HepG2 (cell line): ENCODE measurements around the gene IFT27. TPM values are rescaled to one million over a fixed set of nuclear protein-coding genes. Genes with fewer than 3 reads are reported as not detected.

Experiments used
- ATAC-seq: fragments of 200-7000 bp; cut with Tn5 transposase; 3 replicates; pipeline ENCODE4 v1.9.1; 2020; ENCODE audit warnings: mild to moderate bottlenecking, moderate library complexity
- BruUV-seq: library from RNA; stranded (reverse); fragments of 400-500 nt; replicated peaks from 2 replicates; lab custom pipeline; 2021; lab: Mats Ljungman, UMichigan
- CTCF ChIA-PET: fragments of 300-600 bp; formaldehyde crosslinking; extraction: SDS; loops from one replicate; lab custom pipeline; 2021; ENCODE audit warnings: low total read pairs, inconsistent platforms, low intra/inter-chr PET ratio; lab: Yijun Ruan, JAX
- POLR2A ChIA-PET: fragments of 350-600 bp; sonication (Branson Sonifier 250); formaldehyde crosslinking; loops from one replicate; lab custom pipeline; 2020; ENCODE audit warnings: antibody characterized with exemption, inconsistent platforms; lab: Yijun Ruan, JAX
- DNase-seq: peaks from one replicate; pipeline ENCODE4 v3.0.0-alpha.2; 2015; ENCODE audit warnings: low spot score
- FAIRE-seq: peaks from 3 replicates; lab custom pipeline; 2011; peaks lifted over from hg19 to GRCh38; lab: Jason Lieb, UNC
- H2AFZ ChIP-seq: one replicate; pipeline ENCODE4 v1.6.1; 2011; ENCODE audit warnings: low read length, inconsistent platforms
- H3K27ac ChIP-seq: fragments of 300-600 bp; 3 replicates; pipeline ENCODE4 v1.8.0; 2011; ENCODE audit warnings: mixed run types, mild to moderate bottlenecking, mixed read lengths, low read length, inconsistent platforms; ENCODE audit not compliant: insufficient read depth; ENCODE audit errors: extremely low read length
- H3K27me3 ChIP-seq, 2 experiments: fragments of 200-600 bp in 1 of 2; 2 replicates in 1 of 2; 3 replicates in 1 of 2; pipeline versions ENCODE4 v1.6.0 to v1.8.0; 2011; ENCODE audit warnings: low read length in 2 of 2, mild to moderate bottlenecking in 2 of 2, moderate library complexity in 2 of 2, inconsistent platforms in 1 of 2; ENCODE audit not compliant: insufficient read depth in 2 of 2, control insufficient read depth in 1 of 2
- H3K36me3 ChIP-seq, 2 experiments: fragments of 200-600 bp in 1 of 2; replicated peaks in 1 of 2; 2 replicates in 1 of 2; 3 replicates in 1 of 2; pipeline versions ENCODE4 v1.5.1 to v1.8.0; 2011; ENCODE audit warnings: low read length in 2 of 2, inconsistent platforms in 1 of 2; ENCODE audit not compliant: insufficient read depth in 2 of 2, control insufficient read depth in 1 of 2
- H3K4me1 ChIP-seq: 2 replicates; pipeline ENCODE4 v1.5.1; 2012; ENCODE audit warnings: low read length, inconsistent platforms; ENCODE audit not compliant: insufficient read depth
- H3K4me2 ChIP-seq: 2 replicates; pipeline ENCODE4 v1.6.0; 2011; ENCODE audit warnings: low read depth, low read length, inconsistent platforms
- H3K4me3 ChIP-seq, 3 experiments: fragments of 200-600 bp in 1 of 3; sonication (generic), shearing (Covaris generic) in 1 of 3; replicated peaks in 1 of 3; 2 replicates each; pipeline ENCODE4 v1.5.1; 2011 to 2016; ENCODE audit warnings: low read length in 3 of 3, inconsistent platforms in 2 of 3, low read depth in 2 of 3, mild to moderate bottlenecking in 2 of 3, control low read depth in 1 of 3, mixed read lengths in 1 of 3; ENCODE audit not compliant: insufficient read depth in 1 of 3
- H3K79me2 ChIP-seq: one replicate; pipeline ENCODE4 v1.6.1; 2011; ENCODE audit warnings: low read length, inconsistent platforms; ENCODE audit not compliant: insufficient read depth
- H3K9ac ChIP-seq: 2 replicates; pipeline ENCODE4 v1.6.0; 2011; ENCODE audit warnings: mild to moderate bottlenecking, low read depth, low read length, inconsistent platforms; ENCODE audit not compliant: insufficient read depth
- H3K9me3 ChIP-seq: 2 replicates; pipeline ENCODE4 v1.5.1; 2012; ENCODE audit warnings: mild to moderate bottlenecking, low read length
- H4K20me1 ChIP-seq: 2 replicates; pipeline ENCODE4 v1.6.0; 2011; ENCODE audit warnings: inconsistent platforms, mild to moderate bottlenecking, low read length, moderate library complexity; ENCODE audit not compliant: insufficient read depth
- ADNP ChIP-seq: sonication (generic); formaldehyde crosslinking; IDR thresholded peaks from 2 replicates; pipeline ENCODE4 v1.4.0; 2020; ENCODE audit warnings: missing genetic modification reagents
- ATAD3A ChIP-seq: sonication (generic); formaldehyde crosslinking; IDR thresholded peaks from 2 replicates; pipeline ENCODE4 v1.4.0; 2020; ENCODE audit warnings: missing genetic modification reagents
- ATF7 ChIP-seq, 2 experiments: fragments of 450-650 bp in 1 of 2; sonication (generic) in 1 of 2; formaldehyde crosslinking in 1 of 2; IDR thresholded peaks; 2 replicates each; pipeline versions ENCODE4 v1.4.0 to v1.6.1; 2016 to 2020; ENCODE audit warnings: antibody characterized with exemption in 1 of 2, mild to moderate bottlenecking in 1 of 2, missing genetic modification reagents in 1 of 2
- CHCHD3 ChIP-seq: sonication (generic); formaldehyde crosslinking; IDR thresholded peaks from 2 replicates; pipeline ENCODE4 v1.8.0; 2022; ENCODE audit warnings: mild to moderate bottlenecking, missing genetic modification reagents, moderate library complexity
- EED ChIP-seq: sonication (generic); formaldehyde crosslinking; IDR thresholded peaks from 2 replicates; pipeline ENCODE4 v1.5.0; 2020; ENCODE audit warnings: mild to moderate bottlenecking, missing genetic modification reagents
- HHEX ChIP-seq: IDR thresholded peaks from 2 replicates; pipeline ENCODE4 v1.6.1; 2016; ENCODE audit warnings: control low read depth
- HNF1B ChIP-seq: sonication (generic); formaldehyde crosslinking; IDR thresholded peaks from 2 replicates; pipeline ENCODE4 v1.5.1; 2020; ENCODE audit warnings: mild to moderate bottlenecking, moderate library complexity, missing genetic modification reagents
- KLF16 ChIP-seq, 2 experiments: sonication (generic) in 1 of 2; formaldehyde crosslinking in 1 of 2; IDR thresholded peaks; 2 replicates each; pipeline versions ENCODE4 v1.6.1 to v1.8.0; 2016 to 2023; ENCODE audit warnings: missing genetic modification reagents in 2 of 2, missing compliant biosample characterization in 1 of 2
- MEIS1 ChIP-seq: sonication (generic); formaldehyde crosslinking; IDR thresholded peaks from 2 replicates; pipeline ENCODE4 v1.9.0; 2021; ENCODE audit warnings: mild to moderate bottlenecking, missing genetic modification reagents, moderate library complexity, borderline replicate concordance
- MXI1 ChIP-seq: IDR thresholded peaks from 3 replicates; pipeline ENCODE4 v1.6.1; 2012; ENCODE audit warnings: low read depth, low read length, inconsistent platforms, borderline replicate concordance
- NR3C1 ChIP-seq: sonication (generic); formaldehyde crosslinking; IDR thresholded peaks from 2 replicates; pipeline ENCODE4 v1.4.0; 2020; ENCODE audit warnings: missing genetic modification reagents
- ONECUT2 ChIP-seq: sonication (generic); formaldehyde crosslinking; IDR thresholded peaks from 2 replicates; pipeline ENCODE4 v1.4.0; 2020; ENCODE audit warnings: missing genetic modification reagents
- RAD21 ChIP-seq: fragments of 450-650 bp; formaldehyde crosslinking; IDR thresholded peaks from 2 replicates; pipeline ENCODE4 v1.5.0; 2020; ENCODE audit warnings: mild to moderate bottlenecking
- SETDB1 ChIP-seq: sonication (generic); formaldehyde crosslinking; IDR thresholded peaks from 2 replicates; pipeline ENCODE4 v1.5.1; 2020; ENCODE audit warnings: missing genetic modification reagents, mild to moderate bottlenecking, borderline replicate concordance
- SMC3 ChIP-seq: IDR thresholded peaks from 2 replicates; pipeline ENCODE4 v1.6.1; 2011; ENCODE audit warnings: low read length, improper control_type of control experiment
- STAG1 ChIP-seq: sonication (generic); formaldehyde crosslinking; IDR thresholded peaks from 2 replicates; pipeline ENCODE4 v1.4.0; 2020; ENCODE audit warnings: missing genetic modification reagents
- ZFX ChIP-seq: sonication (generic); formaldehyde crosslinking; IDR thresholded peaks from 2 replicates; pipeline ENCODE4 v1.4.0; 2020; ENCODE audit warnings: mild to moderate bottlenecking, low read depth, missing genetic modification reagents, moderate library complexity
- ZKSCAN8 ChIP-seq: IDR thresholded peaks from 2 replicates; pipeline ENCODE4 v1.6.1; 2016; ENCODE audit warnings: borderline replicate concordance, missing genetic modification reagents, missing compliant biosample characterization
- ZMAT3 ChIP-seq: sonication (generic); formaldehyde crosslinking; conservative IDR thresholded peaks from 2 replicates; pipeline ENCODE4 v1.7.0; 2021; ENCODE audit warnings: missing genetic modification reagents
- ZNF777 ChIP-seq: sonication (generic); formaldehyde crosslinking; IDR thresholded peaks from 2 replicates; pipeline ENCODE4 v1.4.0; 2020; ENCODE audit warnings: missing genetic modification reagents
- WGBS: methylation state at CpG from one replicate; pipeline ENCODE4 v1.1.6; 2017; ENCODE audit warnings: low lambda C conversion rate; 5-methylcytosine and 5-hydroxymethylcytosine counted together
- in situ Hi-C: cut with HindIII; loops from 2 replicates; pipeline ENCODE4 v1.10.0; 2017; ENCODE audit warnings: low pct_unique_long_range_greater_than_20kb; ENCODE audit not compliant: extremely low pct_ligation_motif_present
- intact Hi-C: fragments of 100-400 bp; cut with micrococcal nuclease; formaldehyde crosslinking; loops from one replicate; pipeline ENCODE4 v1.10.0; 2022; ENCODE audit not compliant: unreplicated experiment
- polyA plus RNA-seq, 8 experiments: library from polyadenylated mRNA; depleted of rRNA in 3 of 8; stranded (reverse) in 7 of 8; unstranded in 1 of 8; fragments of >200 nt; fragmentation: Illumina TruSeq in 4 of 8; extraction: Trizol in 4 of 8; gene quantifications; 2 replicates each; pipeline versions ENCODE4 v1.2.1 to v1.2.3, GENCODE V29; 2011 to 2016; ENCODE audit warnings: low read depth in 4 of 8, missing spikeins in 1 of 8, mixed read lengths in 1 of 8; ENCODE audit not compliant: insufficient read depth in 1 of 8
- total RNA-seq, 5 experiments: library from RNA; depleted of rRNA; stranded (reverse); fragments of >200 nt; fragmentation: Illumina TruSeq; extraction: Trizol; gene quantifications; 2 replicates each; pipeline ENCODE4 v1.2.3, GENCODE V29; 2016; ENCODE audit warnings: low read depth in 1 of 5
- TF ChIP-seq, protein P1 (sequence below): sonication (generic); IDR thresholded peaks from 2 replicates; pipeline ENCODE4 v1.6.1; 2016; ENCODE audit warnings: low read depth, borderline replicate concordance
- TF ChIP-seq, protein P2 (sequence below): sonication (generic); formaldehyde crosslinking; IDR thresholded peaks from 2 replicates; pipeline ENCODE4 v1.9.0; 2022; ENCODE audit warnings: missing genetic modification reagents, mild to moderate bottlenecking, borderline replicate concordance

IFT27 gene
- total and polyA plus RNA-seq, 2 of the 13 experiments (the other 11 are each of a cell fraction or from before 2014, with no cell fraction given) = 0.25 to 0.33 TPM

GRCh38 chr22:36757668-36758211, 18.2 kb downstream of the IFT27 start:
- Histone ChIP-seq H3K9me3 (no peaks in the 10 kb centered on the region), H3K4me1 (no peaks in the 10 kb centered on the region), H2AFZ (no peak overlapping the region), H3K4me3 (no peak overlapping the region), H3K4me2 (no peak overlapping the region), H3K9ac (no peak overlapping the region), H3K27ac (no peak overlapping the region), H3K36me3 (no peaks in the 10 kb centered on the region), H4K20me1 (no peaks in the 10 kb centered on the region), H3K79me2 (no peaks in the 10 kb centered on the region), H3K27me3 (peaks cover 4 to 56% of the 10 kb centered on the region in 2 experiments)
- WGBS = 5% methylated on average over 3 of the region's 19 CpGs
- intact Hi-C loops = loop anchor here (2.0 kb wide), 1 partner anchor 15 kb away; no protein-coding TSS in a partner anchor
- BruUV-seq = no TSS peak
- ChIA-PET POLR2A (no interaction called here), CTCF (interaction anchor here (1.1 to 1.3 kb wide), 2 partner anchors 11 to 221 kb away, joined by 3 to 5 read pairs; no protein-coding TSS in a partner anchor)
- peak; percentile 95 for ATAC-seq
- DNase-seq = peak; percentile 58
- FAIRE-seq = no peak
- in situ Hi-C loops = no loop called here
- TF ChIP-seq ZKSCAN8 (CRISPR knock-in tag) (no peak), ATF7 (IDR thresholded peaks at IDR 0.05) (no peak), ATF7 (CRISPR knock-in tag; IDR thresholded peaks at IDR 0.05) (no peak), ZFX (no peak), MEIS1 (CRISPR knock-in tag) (no peak), EED (no peak), RAD21 (CRISPR knock-in tag) (peak; percentile 38; the same call in 1 of the 2 replicates), HHEX (CRISPR knock-in tag) (no peak), HNF1B (no peak), SETDB1 (CRISPR knock-in tag) (no peak), SMC3 (peak; percentile 33), ZMAT3 (CRISPR knock-in tag) (no peak), CHCHD3 (no peak), STAG1 (CRISPR knock-in tag) (peak; percentile 57), MXI1 (no peak), ADNP (CRISPR knock-in tag) (no peak), KLF16 (CRISPR knock-in tag; IDR thresholded peaks at IDR 0.05) (no peak), NR3C1 (no peak), ONECUT2 (CRISPR knock-in tag) (no peak), ATAD3A (no peak), ZNF777 (CRISPR knock-in tag) (no peak)
- TF ChIP-seq, protein P1, sequence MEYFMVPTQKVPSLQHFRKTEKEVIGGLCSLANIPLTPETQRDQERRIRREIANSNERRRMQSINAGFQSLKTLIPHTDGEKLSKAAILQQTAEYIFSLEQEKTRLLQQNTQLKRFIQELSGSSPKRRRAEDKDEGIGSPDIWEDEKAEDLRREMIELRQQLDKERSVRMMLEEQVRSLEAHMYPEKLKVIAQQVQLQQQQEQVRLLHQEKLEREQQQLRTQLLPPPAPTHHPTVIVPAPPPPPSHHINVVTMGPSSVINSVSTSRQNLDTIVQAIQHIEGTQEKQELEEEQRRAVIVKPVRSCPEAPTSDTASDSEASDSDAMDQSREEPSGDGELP = no peak
- TF ChIP-seq, protein P2, sequence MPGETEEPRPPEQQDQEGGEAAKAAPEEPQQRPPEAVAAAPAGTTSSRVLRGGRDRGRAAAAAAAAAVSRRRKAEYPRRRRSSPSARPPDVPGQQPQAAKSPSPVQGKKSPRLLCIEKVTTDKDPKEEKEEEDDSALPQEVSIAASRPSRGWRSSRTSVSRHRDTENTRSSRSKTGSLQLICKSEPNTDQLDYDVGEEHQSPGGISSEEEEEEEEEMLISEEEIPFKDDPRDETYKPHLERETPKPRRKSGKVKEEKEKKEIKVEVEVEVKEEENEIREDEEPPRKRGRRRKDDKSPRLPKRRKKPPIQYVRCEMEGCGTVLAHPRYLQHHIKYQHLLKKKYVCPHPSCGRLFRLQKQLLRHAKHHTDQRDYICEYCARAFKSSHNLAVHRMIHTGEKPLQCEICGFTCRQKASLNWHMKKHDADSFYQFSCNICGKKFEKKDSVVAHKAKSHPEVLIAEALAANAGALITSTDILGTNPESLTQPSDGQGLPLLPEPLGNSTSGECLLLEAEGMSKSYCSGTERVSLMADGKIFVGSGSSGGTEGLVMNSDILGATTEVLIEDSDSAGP (CRISPR knock-in tag) = no peak
